GM12878 (cell line): ENCODE results near the gene DST.

Experiments used
- CBX3 ChIP-seq: fragments of 200-600 bp; sonication (generic); IDR thresholded peaks from 2 replicates; pipeline ENCODE4 v1.6.1; 2016; ENCODE audit warnings: low read depth, borderline replicate concordance
- HCFC1 ChIP-seq: fragments of 150-350 bp; IDR thresholded peaks from 2 replicates; pipeline ENCODE4 v1.6.1; 2014; ENCODE audit warnings: low read length
- KDM1A ChIP-seq: fragments of 200-600 bp; sonication (generic); IDR thresholded peaks from 2 replicates; pipeline ENCODE4 v1.6.1; 2016; ENCODE audit warnings: borderline replicate concordance

- TF ChIP-seq HCFC1 (no peak), KDM1A (no peak), CBX3 (no peak)
These were observed 29.2 kb upstream of the DST start for GRCh38 chr6:56671651-56672461.
